ENCODE measurements around the gene RTL1.

RTL1 gene

GRCh38 chr14:100879782-100880181 lies 23.7 kb downstream of the RTL1 start:
- H3K27me3 ChIP-seq (ENCODE audit: control insufficient read depth in 1 of 2, insufficient read depth in 2 of 2, low read length in 2 of 2): peaks cover 0 to 14% of the 10 kb centered on the region in 2 donors
- H3K4me3 ChIP-seq (ENCODE audit: low read depth in 1 of 2, low read length in 2 of 2): no peak overlapping the region
- H3K27ac ChIP-seq (ENCODE audit: low read depth, low read length): no peak overlapping the region
- H3K9me3 ChIP-seq (ENCODE audit: low read length): no peaks in the 10 kb centered on the region
- no peaks in the 10 kb centered on the region for H3K36me3 ChIP-seq (ENCODE audit: insufficient read depth, low read length)
- H3K9ac ChIP-seq (ENCODE audit: low read length): no peak overlapping the region
- H3K4me1 ChIP-seq (ENCODE audit: insufficient read depth, low read length): no peaks in the 10 kb centered on the region

GRCh38 chr14:100879194-100879593 lies 24.3 kb downstream of the RTL1 start:
- peaks cover 0 to 19% of the 10 kb centered on the region in 2 donors for H3K27me3 ChIP-seq (ENCODE audit: control insufficient read depth in 1 of 2, insufficient read depth in 2 of 2, low read length in 2 of 2)
- H3K4me1 ChIP-seq (ENCODE audit: insufficient read depth, low read length): no peaks in the 10 kb centered on the region
- no peaks in the 10 kb centered on the region for H3K9me3 ChIP-seq (ENCODE audit: low read length)
- H3K36me3 ChIP-seq (ENCODE audit: insufficient read depth, low read length): no peaks in the 10 kb centered on the region
- no peak overlapping the region for H3K27ac ChIP-seq (ENCODE audit: low read depth, low read length)
- H3K4me3 ChIP-seq (ENCODE audit: low read depth in 1 of 2, low read length in 2 of 2): no peak overlapping the region
- no peak overlapping the region for H3K9ac ChIP-seq (ENCODE audit: low read length)

DNA sequence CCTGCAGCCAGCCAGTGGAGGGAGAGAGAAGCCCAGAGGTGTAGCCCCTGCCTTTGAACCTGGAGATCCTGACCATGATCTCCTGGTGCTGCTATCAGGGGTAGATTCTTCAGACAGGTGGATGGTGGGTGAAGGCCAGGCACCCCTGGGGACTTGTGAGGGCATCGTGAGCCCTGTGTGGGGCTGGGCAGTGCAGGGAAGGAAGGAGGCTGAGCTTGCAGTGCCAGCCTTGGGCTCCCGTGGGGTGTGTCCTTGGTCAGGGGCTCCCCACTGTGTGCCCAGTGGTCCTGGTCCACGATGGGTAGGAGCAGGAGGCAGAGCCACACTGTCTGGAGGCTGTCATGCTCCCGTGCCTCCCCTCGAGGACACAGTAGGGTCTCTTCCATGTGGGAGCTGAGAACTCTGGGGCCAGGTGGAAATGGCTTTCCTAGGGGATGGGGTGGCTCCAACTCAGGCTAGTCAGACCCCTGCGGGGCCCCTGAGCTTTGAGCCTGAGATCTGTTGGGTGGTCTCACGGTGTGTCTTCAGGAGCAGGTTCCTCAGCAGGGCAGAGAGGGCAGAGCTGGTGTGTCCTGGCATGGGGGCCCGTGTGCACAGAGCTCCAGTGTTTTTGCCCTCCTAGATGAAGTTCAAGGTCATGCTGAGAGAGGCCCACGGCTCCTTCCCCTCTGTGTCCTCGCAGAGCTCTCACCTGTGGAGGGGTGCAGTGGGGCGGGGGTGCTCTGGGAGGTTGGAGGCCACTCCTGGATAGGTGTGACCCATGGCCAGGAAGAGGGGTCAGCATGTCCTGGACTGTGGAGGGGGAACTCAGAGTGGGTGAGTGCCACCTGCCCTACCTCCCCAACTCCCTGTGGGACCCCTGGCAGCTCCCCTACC lies 25.0 kb downstream of the RTL1 start:
- Histone ChIP-seq H3K9me3 (ENCODE audit: low read length) (no peaks in the 10 kb centered on the region), H3K9ac (ENCODE audit: low read length) (no peak overlapping the region), H3K27ac (ENCODE audit: low read depth, low read length) (no peak overlapping the region), H3K4me1 (ENCODE audit: insufficient read depth, low read length) (no peaks in the 10 kb centered on the region), H3K36me3 (ENCODE audit: insufficient read depth, low read length) (no peaks in the 10 kb centered on the region), H3K4me3 (ENCODE audit: low read depth in 1 of 2, low read length in 2 of 2) (no peak overlapping the region), H3K27me3 (ENCODE audit: control insufficient read depth in 1 of 2, insufficient read depth in 2 of 2, low read length in 2 of 2) (peaks cover 0 to 20% of the 10 kb centered on the region in 2 donors)

DNA sequence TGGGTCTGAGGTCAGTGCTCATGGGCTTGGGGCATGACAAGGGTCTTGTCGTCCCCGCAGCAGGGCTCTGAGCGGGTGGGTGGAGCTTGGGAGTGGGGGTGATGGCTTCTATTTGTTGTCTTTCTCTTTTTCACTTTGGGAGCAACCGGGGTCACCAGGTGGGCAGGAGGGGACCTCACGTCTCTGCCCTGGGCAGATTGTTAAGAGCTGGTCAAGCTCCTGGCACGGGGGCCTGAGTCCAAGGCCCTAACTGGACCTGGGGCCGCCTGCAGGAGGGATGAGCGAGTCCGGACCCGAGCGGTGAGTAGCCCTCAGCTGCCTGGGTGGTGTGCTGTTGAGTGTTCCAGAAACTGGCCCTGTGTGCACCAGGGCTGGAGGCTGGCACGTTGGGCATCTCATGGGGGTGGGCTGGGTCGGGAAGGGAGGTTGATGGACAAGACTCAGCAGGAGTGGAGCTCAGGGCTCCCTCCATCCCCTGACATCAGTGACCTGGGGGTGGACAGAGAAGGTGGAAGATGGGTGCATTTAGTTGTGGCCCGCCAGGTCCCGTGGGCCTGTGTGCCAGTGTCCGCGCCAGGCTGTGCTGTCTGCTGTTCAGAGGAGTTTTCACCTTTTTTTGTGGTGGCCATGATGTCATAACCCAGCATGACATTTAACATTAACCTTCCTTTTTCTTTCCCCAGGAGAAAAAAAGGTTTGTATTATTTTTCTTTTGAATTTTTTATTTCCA lies 27.5 kb downstream of the RTL1 start:
- H3K27ac ChIP-seq (ENCODE audit: low read depth, low read length): no peak overlapping the region
- no peak overlapping the region for H3K4me3 ChIP-seq (ENCODE audit: low read depth in 1 of 2, low read length in 2 of 2)
- H3K9ac ChIP-seq (ENCODE audit: low read length): no peak overlapping the region
- no peaks in the 10 kb centered on the region for H3K4me1 ChIP-seq (ENCODE audit: insufficient read depth, low read length)
- H3K27me3 ChIP-seq (ENCODE audit: control insufficient read depth in 1 of 2, insufficient read depth in 2 of 2, low read length in 2 of 2): peaks cover 0 to 20% of the 10 kb centered on the region in 2 donors
- H3K9me3 ChIP-seq (ENCODE audit: low read length): no peaks in the 10 kb centered on the region
- H3K36me3 ChIP-seq (ENCODE audit: insufficient read depth, low read length): no peaks in the 10 kb centered on the region

DNA sequence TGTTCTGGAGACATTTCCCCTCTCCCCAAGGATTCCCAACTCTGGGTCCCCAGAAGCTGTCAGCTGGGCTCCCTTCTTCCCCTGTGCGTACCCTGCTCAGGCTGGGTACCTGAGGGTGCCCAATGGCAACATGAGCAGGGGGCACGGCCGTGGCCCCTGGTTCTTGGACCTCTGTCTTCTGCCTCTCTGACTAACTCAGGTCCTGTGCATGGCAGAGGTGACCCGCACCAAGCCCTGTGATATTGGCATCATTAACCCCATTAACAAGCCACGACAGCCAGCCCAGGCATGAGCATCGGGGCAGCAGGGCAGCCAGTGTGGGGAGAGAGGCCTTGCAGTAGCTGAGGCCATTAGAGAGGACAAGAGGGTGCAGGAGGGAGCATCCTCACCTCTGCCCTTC lies 28.4 kb downstream of the RTL1 start:
- H3K4me1 ChIP-seq (ENCODE audit: insufficient read depth, low read length): no peaks in the 10 kb centered on the region

DNA sequence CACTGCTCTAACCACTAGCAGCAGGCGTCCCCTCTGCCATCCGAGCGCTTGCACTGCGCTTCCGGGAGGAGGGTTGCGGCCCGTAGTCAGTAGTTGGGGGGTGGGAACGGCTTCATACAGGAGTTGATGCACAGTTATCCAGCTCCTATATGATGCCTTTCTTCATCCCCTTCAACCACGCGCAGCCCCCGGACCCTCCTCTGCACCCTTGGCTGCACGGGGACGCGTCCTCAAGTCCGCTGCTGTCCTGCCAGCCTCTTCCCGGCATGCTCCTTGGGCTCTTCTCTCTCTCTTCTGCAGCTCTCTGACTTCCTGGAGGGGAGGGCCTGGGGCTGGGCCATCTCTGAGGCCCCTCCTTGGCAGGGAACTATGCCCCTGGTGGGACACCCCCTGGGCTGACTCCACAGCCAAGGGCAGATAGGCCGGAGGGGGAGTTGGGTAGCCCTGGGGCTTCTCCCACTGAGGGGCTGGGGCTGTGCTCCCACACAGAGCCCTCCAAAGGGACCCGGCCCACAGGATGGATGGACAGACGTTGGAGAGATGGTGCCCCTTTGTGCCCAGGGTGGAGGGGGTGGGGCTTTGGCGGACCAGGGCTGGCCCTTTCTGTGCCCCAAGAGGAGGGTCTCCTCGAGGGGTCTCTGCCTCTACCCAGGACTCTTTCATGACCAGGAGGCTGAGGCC lies 29.0 kb downstream of the RTL1 start:
- no peak overlapping the region for H3K9ac ChIP-seq (ENCODE audit: low read length)
- H3K27ac ChIP-seq (ENCODE audit: low read depth, low read length): no peak overlapping the region
- H3K9me3 ChIP-seq (ENCODE audit: low read length): no peaks in the 10 kb centered on the region
- no peaks in the 10 kb centered on the region for H3K36me3 ChIP-seq (ENCODE audit: insufficient read depth, low read length)
- peaks cover 0 to 20% of the 10 kb centered on the region in 2 donors for H3K27me3 ChIP-seq (ENCODE audit: control insufficient read depth in 1 of 2, insufficient read depth in 2 of 2, low read length in 2 of 2)
- H3K4me3 ChIP-seq (ENCODE audit: low read depth in 1 of 2, low read length in 2 of 2): no peak overlapping the region
- H3K4me1 ChIP-seq (ENCODE audit: insufficient read depth, low read length): no peaks in the 10 kb centered on the region

More for the DNA sequence above, 28.4 kb downstream of the RTL1 start:
- Histone ChIP-seq H3K27me3 (ENCODE audit: control insufficient read depth in 1 of 2, insufficient read depth in 2 of 2, low read length in 2 of 2) (peaks cover 0 to 20% of the 10 kb centered on the region in 2 donors), H3K36me3 (ENCODE audit: insufficient read depth, low read length) (no peaks in the 10 kb centered on the region), H3K9me3 (ENCODE audit: low read length) (no peaks in the 10 kb centered on the region), H3K4me3 (ENCODE audit: low read depth in 1 of 2, low read length in 2 of 2) (no peak overlapping the region), H3K9ac (ENCODE audit: low read length) (no peak overlapping the region), H3K27ac (ENCODE audit: low read depth, low read length) (no peak overlapping the region)

DNA sequence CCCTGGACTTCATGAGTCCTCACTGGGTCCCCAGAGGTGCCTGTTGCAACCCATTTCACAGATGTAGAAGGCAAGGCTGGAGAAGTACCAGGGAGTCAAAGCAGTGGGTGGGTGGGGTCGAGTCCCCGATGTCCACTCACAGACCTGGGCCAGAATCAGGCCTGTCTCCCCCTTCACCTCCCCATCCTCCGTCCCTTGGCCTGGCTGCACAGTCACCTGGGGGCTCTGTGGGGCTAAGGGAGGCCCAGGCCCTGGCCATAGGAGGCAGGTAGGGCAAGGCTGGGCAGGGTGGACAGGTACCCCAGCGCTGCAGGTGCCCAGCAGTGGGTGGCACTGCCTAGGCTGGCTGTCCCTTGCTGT lies 29.5 kb downstream of the RTL1 start:
- H3K9me3 ChIP-seq (ENCODE audit: low read length): no peaks in the 10 kb centered on the region
- H3K27me3 ChIP-seq (ENCODE audit: control insufficient read depth in 1 of 2, insufficient read depth in 2 of 2, low read length in 2 of 2): peaks cover 0 to 16% of the 10 kb centered on the region in 2 donors

GRCh38 chr14:100873096-100873482 lies 30.4 kb downstream of the RTL1 start:
- Histone ChIP-seq H3K9me3 (ENCODE audit: low read length) (no peaks in the 10 kb centered on the region), H3K27me3 (ENCODE audit: control insufficient read depth in 1 of 2, insufficient read depth in 2 of 2, low read length in 2 of 2) (peaks cover 0 to 11% of the 10 kb centered on the region in 2 donors), H3K9ac (ENCODE audit: low read length) (no peak overlapping the region), H3K27ac (ENCODE audit: low read depth, low read length) (no peak overlapping the region), H3K4me1 (ENCODE audit: insufficient read depth, low read length) (no peaks in the 10 kb centered on the region), H3K4me3 (ENCODE audit: low read depth in 1 of 2, low read length in 2 of 2) (no peak overlapping the region), H3K36me3 (ENCODE audit: insufficient read depth, low read length) (no peaks in the 10 kb centered on the region)

More for the DNA sequence above, 29.5 kb downstream of the RTL1 start:
- Histone ChIP-seq H3K4me1 (ENCODE audit: insufficient read depth, low read length) (no peaks in the 10 kb centered on the region), H3K9ac (ENCODE audit: low read length) (no peak overlapping the region), H3K36me3 (ENCODE audit: insufficient read depth, low read length) (no peaks in the 10 kb centered on the region), H3K4me3 (ENCODE audit: low read depth in 1 of 2, low read length in 2 of 2) (no peak overlapping the region), H3K27ac (ENCODE audit: low read depth, low read length) (no peak overlapping the region)

GRCh38 chr14:100872259-100873095 lies 31.0 kb downstream of the RTL1 start:
- Histone ChIP-seq H3K9me3 (ENCODE audit: low read length) (no peaks in the 10 kb centered on the region), H3K36me3 (ENCODE audit: insufficient read depth, low read length) (no peaks in the 10 kb centered on the region), H3K27ac (ENCODE audit: low read depth, low read length) (no peak overlapping the region), H3K9ac (ENCODE audit: low read length) (no peak overlapping the region), H3K4me3 (ENCODE audit: low read depth in 1 of 2, low read length in 2 of 2) (no peak overlapping the region), H3K4me1 (ENCODE audit: insufficient read depth, low read length) (no peaks in the 10 kb centered on the region), H3K27me3 (ENCODE audit: control insufficient read depth in 1 of 2, insufficient read depth in 2 of 2, low read length in 2 of 2) (peaks cover 0 to 8% of the 10 kb centered on the region in 2 donors)

- Histone ChIP-seq H3K36me3 (ENCODE audit: insufficient read depth, low read length) (no peaks in the 10 kb centered on the region), H3K27me3 (ENCODE audit: control insufficient read depth in 1 of 2, insufficient read depth in 2 of 2, low read length in 2 of 2) (peaks cover 0 to 5% of the 10 kb centered on the region in 2 donors), H3K9me3 (ENCODE audit: low read length) (no peaks in the 10 kb centered on the region), H3K4me3 (ENCODE audit: low read depth in 1 of 2, low read length in 2 of 2) (no peak overlapping the region), H3K4me1 (ENCODE audit: insufficient read depth, low read length) (no peaks in the 10 kb centered on the region), H3K27ac (ENCODE audit: low read depth, low read length) (no peak overlapping the region), H3K9ac (ENCODE audit: low read length) (no peak overlapping the region)
Measured at GRCh38 chr14:100871234-100872186, 32.0 kb downstream of the RTL1 start.
